HFF-Myc (cell line): ENCODE measurements around the gene SLC1A3.
A peak's percentile ranks its signal among the peaks of the same experiment; 100 is the strongest.

Experiments
- DNase-seq: peaks from one replicate; pipeline ENCODE4 v3.0.0-alpha.2; 2011; ENCODE audit warnings: low read depth; ENCODE audit errors: extremely low read depth
- H3K4me3 ChIP-seq: replicated peaks from 2 replicates; pipeline ENCODE4 v1.5.1; 2011; ENCODE audit warnings: low read depth, mild to moderate bottlenecking, control low read depth, low read length
- TF ChIP-seq, protein P1 (sequence below): IDR thresholded peaks from 2 replicates; pipeline ENCODE4 v1.5.1; 2012; ENCODE audit warnings: mild to moderate bottlenecking, low read depth, low read length, control low read depth; ENCODE audit errors: missing control alignments

SLC1A3 gene

DNA sequence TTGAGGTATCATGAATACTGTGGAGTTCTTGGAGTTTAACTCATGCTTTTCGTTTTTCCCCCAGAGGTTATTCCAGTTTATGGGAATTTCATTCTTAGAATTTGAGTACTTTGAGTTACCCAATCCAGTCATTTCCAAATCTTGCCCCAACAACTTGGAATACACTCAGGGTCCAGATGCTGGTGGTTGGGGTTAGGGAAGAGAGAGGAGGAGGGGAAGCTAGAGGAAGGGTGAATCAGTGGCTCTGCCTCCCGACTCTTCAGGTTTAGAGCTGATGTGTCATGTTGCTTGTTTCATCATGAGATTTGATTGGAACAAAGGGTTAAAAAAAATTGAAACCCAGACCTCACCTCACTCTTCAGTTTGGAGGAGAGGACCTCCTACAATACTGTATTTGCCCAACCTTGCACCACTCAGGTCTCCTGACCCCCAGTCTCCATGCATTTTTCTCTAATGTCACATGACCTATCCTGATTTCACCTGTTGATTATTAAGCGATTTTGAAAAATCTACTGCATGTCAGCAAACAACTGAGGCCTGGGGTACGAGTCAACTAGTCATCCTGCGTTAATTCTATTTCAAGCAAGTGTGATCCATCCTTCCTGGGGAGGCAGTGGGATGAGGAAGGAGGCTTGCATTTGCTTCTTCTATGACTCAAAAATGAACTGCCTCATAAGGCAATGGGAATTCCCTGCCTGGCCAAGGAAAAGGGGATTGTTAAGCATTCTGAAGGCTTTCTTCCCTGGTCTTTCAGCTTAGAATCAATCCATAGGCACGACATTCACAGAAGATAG is 6.2 kb upstream of the SLC1A3 start:
- no peak overlapping the region for H3K4me3 ChIP-seq
- DNase-seq = no peak
- TF ChIP-seq, protein P1, sequence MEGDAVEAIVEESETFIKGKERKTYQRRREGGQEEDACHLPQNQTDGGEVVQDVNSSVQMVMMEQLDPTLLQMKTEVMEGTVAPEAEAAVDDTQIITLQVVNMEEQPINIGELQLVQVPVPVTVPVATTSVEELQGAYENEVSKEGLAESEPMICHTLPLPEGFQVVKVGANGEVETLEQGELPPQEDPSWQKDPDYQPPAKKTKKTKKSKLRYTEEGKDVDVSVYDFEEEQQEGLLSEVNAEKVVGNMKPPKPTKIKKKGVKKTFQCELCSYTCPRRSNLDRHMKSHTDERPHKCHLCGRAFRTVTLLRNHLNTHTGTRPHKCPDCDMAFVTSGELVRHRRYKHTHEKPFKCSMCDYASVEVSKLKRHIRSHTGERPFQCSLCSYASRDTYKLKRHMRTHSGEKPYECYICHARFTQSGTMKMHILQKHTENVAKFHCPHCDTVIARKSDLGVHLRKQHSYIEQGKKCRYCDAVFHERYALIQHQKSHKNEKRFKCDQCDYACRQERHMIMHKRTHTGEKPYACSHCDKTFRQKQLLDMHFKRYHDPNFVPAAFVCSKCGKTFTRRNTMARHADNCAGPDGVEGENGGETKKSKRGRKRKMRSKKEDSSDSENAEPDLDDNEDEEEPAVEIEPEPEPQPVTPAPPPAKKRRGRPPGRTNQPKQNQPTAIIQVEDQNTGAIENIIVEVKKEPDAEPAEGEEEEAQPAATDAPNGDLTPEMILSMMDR = no peak

DNA sequence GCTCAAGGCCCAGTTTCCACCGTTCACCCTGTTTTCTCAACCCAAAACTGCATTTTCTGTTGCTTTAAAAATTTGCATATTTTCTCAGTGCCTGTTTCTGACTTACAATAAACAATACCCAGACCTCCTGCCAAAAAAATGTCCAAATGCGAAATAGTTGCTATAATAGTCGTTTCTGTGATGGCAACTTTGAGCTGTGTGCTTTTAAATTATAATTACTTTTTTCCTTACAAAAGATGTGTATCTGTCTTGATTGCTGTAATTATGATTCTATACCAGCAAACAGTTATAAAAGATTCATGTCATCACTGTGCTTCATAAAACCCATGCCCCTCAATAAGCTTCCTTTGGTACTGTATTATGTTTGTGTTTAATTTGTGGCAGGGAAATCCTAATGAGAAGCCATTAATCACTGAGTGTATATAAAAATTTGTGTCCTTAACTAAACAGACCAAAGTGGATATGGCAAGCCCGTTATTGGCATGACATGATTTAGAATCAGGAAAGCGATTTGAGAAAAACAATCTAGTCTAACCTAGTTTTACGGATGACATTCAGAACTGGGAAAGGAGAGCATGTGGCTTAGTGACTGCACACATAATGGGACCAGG is 5.4 kb upstream of the SLC1A3 start:
- TF ChIP-seq, protein P1 = no peak
- DNase-seq = no peak
- no peak overlapping the region for H3K4me3 ChIP-seq

DNA sequence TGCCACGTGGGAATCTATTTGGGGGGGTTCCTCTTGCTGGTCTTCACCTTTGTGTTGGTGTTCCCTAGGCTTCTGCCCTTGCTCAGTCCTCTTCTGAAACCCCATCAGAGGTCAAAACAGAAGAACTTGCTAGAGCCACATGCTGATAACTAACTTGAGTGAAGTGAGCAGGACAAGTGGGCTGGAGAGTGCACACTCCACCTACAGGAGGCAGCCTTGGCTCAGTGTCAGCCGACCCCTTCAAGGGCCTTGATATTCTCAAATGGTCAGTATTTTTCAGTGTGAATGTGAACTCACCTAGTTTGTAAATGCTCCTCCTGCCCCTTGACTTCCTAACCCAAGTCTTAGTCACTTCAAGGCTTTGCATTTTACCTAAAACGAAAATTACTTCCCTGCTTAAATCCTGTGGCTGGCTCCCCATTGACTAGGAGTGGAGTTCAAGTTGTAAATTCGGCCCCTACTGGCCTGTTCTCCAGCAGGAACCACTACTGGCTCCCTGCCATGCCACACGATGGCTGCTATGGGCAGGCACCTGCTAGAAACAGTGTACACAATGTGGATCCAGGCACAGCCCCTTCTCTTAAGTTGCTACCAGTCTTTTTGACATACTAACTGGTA is 3.6 kb upstream of the SLC1A3 start:
- TF ChIP-seq, protein P1 = no peak
- no peak overlapping the region for H3K4me3 ChIP-seq
- DNase-seq = no peak

DNA sequence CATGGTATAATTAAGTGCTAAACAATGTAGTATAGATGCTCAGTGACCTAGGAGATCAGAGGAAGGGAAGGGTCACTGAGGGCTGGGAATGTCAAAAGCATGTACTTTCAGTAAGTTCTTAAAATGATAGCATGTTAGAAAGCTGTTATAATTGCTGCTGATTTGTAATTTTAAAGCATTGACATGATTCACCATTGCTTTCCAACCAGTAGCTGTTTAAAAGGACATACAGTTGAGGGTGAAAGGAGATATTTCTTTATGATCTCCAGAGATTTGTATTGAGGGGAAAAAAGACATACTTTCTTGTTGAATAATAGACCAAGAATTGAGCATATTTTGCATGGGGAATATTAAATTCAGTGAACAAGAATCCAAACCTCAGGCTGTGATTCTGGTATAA is 1.2 kb upstream of the SLC1A3 start:
- TF ChIP-seq, protein P1 = no peak
- no peak for DNase-seq
- H3K4me3 ChIP-seq = no peak overlapping the region

DNA sequence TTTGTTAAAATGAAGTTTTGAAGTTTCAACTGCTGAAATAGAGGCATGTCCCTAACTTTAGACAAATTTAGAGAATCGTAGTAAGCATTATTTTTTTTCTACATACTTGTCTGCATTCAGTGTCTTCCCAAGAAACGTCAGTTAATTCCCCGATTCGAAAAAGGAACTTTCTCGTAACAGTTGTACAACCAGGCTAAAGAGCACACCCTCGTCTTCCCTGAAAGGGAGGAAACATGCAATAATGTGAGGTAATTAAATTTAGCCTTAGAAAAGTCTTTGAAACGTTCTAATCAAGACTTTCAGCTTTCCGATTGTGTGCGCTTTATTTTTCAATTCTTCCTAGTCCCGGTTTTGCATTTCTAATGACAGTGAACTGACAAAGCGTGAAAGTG is 374 bp upstream of the SLC1A3 start:
- TF ChIP-seq, protein P1 = no peak
- DNase-seq = no peak
- peak overlapping the region; percentile 67 for H3K4me3 ChIP-seq

DNA sequence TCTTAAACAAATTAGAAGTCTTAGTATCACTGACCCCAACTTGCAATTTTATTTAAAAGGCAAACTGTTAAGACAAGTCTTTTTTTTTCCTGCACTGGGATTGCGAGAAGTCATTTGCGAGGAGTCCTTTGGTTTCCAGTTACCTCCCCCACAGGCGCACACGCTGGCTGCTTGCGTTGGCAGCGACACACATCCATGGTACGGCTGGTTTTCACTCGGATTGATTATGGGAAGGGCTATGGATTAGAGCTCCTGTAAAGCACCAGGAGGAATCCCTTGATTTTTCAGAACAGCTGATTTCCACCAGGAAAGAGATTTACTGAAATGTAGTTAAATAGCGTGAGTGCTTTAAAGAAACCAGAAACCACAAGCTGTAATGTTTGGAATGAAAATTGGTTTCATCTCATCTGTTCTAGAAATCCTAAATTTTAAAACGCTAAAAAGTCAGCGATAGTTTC is 737 bp downstream of the SLC1A3 start:
- peak overlapping the region; percentile 67 for H3K4me3 ChIP-seq
- TF ChIP-seq, protein P1 = no peak
- DNase-seq = peak; percentile 24
